HT1080 (cell line): Measurements from ENCODE around the gene PARP6. TPM values are rescaled to one million over a fixed set of nuclear protein-coding genes. Genes with fewer than 3 reads are reported as not detected.

ENCODE experiments used
- DNase-seq: peaks from one replicate; pipeline ENCODE4 v3.0.0-alpha.2; 2015; ENCODE audit warnings: low read depth
- polyA plus RNA-seq, 2 experiments: library from polyadenylated mRNA; depleted of rRNA; stranded (reverse); fragments of >200 nt; gene quantifications; 2 replicates each; pipeline ENCODE4 v1.2.3, GENCODE V29; 2015
- total RNA-seq: library from RNA; depleted of rRNA; stranded (reverse); fragments of >200 nt; shearing (Covaris generic); gene quantifications from 2 replicates; pipeline ENCODE4 v1.2.3, GENCODE V29; 2014; rRNA removed

Gene PARP6, protein sequence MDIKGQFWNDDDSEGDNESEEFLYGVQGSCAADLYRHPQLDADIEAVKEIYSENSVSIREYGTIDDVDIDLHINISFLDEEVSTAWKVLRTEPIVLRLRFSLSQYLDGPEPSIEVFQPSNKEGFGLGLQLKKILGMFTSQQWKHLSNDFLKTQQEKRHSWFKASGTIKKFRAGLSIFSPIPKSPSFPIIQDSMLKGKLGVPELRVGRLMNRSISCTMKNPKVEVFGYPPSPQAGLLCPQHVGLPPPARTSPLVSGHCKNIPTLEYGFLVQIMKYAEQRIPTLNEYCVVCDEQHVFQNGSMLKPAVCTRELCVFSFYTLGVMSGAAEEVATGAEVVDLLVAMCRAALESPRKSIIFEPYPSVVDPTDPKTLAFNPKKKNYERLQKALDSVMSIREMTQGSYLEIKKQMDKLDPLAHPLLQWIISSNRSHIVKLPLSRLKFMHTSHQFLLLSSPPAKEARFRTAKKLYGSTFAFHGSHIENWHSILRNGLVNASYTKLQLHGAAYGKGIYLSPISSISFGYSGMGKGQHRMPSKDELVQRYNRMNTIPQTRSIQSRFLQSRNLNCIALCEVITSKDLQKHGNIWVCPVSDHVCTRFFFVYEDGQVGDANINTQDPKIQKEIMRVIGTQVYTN
- 21.9 and 27.4 TPM in 2 replicates for total RNA-seq
- 13.7 and 17.2 TPM in 2 replicates for polyA plus RNA-seq (2015; cell fraction: cytosol; rRNA removed)
- polyA plus RNA-seq (2015; cell fraction: nucleus; rRNA removed): 102 and 116 TPM in 2 replicates

DNA sequence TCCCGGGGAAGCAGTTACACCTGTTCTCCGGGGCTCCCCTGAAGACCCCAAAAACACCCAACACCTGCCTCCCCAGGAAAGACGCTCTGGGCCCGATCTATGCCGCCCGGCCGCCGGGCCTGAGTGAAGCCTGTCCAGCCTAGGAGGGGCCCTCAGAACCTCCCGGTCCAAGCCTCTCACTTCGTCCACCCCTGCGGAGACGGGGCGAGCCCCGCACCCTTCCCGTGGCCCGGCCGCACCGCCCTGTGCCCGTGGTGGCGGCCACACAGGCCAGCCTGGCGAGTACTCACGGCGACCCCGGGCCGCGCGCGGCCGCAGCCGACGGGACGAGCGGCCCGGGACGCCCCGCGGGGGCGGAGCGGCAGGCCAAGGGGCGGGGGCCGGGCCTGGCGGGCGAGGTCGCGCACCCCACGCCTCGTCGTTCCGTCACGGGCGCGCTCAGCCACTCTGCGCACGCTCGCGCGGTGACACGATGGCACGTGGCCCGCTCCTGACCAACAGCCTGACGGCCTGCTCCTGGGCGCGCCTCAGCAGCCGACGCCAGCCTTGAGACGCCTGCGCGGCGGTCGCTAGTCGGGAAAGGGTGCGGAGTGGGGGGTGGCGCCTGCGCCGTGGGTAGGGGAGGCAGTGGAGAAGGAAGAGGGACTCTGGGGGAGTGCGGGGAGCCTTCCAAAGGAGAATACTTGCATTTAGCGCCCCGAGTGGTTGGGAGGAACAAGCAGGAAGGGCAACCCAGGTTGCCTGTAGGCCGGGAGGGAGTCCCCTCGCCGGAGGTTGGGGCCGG, at the start of gene PARP6:
Gene PARP6 (minus strand): TSS at position 342 of the 784 bp plus-strand sequence. CDS start 5,077 bp downstream, outside the sequence.
- DNase-seq: peak; percentile 98

DNA sequence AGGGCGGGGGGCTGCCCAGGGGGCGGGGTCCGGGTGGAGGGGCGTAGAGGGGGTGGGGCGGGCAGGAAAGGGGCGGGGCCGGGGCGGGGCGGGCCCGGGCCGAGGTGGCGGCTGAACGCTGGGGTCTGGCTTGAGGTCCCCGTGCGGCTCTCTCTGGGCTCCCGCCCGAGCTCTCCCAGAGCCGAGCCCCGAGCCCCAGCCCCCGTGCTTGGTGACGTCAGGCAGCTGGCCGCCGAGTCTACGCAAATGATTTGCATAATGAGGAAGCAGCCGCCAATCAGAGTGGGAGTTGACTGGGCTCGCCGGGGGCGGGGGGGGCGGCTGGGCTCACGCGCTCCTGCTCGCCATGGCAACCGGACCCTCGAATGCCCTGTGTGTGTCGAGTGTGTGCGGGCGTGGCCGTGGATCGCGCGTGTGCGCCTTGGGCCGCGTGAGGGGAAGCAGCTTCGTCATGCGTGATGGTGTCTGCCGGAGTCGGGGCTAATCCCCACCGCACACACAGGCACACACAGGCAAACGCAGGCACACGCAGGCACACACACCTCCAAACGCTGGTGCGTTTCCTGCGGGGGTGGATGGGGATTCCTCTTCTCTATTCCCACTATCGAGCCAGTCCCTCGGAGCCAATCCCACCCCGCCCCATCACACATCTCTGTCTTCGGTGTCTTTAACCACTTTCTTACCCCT, 47.8 kb upstream of the PARP6 start, which contains the start of gene CELF6:
Gene CELF6 (minus strand): TSS at position 173 of the 687 bp plus-strand sequence. CDS start 283 bp downstream, outside the sequence.
- DNase-seq: no peak

DNA sequence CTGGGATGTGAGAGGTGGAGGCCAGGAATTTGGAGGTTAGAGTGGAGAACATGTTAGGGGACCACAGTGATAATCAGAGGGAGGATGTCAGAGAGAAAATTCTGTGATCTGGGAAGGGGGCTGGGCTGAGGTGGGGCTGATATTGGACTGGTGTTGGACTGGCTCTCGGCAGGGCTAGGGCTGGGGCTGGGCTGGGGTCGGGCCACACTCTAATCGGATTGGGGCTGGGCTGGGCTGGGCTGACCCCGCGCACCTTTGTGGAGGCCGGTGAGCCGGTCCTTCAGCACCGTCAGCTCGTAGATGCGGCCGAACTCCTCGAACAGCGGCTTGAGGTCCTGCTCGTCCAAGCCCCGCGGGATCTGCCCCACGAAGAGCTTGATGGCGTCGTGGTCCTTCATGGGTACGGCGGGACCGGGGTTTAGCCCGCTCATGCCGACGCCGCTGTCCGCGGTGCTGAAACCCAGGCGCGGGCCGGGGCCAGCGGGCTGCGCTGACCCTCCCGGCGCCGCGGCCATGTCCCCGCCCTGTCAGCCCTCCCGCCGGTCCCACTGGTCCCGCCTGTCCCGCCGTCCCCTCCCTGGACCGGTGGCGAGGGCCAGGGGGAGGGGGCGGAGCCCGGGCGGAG, 47.1 kb upstream of the PARP6 start:
- DNase-seq: no peak

DNA sequence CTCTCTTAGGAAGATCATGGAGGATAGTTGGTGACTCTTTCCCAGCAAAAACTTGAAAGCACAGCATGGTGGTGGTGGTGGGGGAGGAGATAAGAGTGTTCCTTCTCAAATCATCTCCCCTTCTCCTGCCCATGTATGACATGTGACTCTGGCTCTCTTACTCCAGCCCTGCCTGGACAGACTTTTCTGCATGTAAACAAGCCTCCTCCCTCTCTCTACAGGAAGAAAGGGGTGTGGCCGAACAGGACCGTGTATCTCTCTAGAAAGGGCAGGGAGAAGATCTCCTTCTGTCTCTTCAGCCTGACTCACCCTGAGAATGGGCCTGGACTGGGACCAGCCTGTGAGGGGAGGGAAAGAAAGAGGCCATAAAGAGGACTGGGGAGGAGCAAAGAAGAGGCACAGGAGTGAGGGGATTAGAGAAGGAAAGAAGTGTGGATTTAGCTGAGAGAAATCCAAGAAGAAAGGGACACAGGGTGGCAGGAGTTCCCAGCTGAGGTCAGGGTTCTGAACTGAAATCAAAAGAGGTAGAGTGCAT, 46.1 kb upstream of the PARP6 start:
- peak; percentile 15 for DNase-seq

DNA sequence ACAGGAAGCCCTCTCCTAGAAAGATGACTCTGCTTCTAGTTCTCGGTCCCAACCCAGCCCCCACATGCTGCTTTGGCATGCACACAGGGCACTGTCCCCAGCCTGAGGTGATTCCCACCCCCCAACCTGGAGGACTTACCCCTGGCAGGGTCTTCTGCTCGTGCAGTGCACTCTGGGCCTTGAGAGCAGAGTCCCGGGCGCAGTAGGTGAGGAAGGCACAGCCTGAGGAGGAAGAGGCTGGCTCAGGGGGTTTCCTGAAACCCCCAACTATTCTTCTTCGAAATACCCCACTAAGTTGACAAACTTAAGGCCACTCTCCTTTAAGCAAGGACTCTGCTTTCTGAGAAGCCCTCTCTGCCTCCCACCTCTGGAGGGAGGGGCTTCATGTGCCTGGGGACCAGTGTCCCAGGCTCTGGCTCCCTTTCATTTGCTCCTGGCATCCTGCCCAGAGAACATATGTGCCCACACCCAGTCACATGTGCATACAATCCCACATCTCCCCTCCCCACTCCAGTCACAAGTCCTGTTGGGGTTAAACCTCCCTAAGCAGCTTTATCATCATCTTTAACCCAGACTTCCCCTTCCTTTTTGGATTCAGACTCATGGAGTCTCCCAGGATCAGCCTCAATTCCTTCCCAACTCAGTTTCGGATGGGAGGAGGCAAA, 43.5 kb upstream of the PARP6 start:
- DNase-seq: peak; percentile 13

DNA sequence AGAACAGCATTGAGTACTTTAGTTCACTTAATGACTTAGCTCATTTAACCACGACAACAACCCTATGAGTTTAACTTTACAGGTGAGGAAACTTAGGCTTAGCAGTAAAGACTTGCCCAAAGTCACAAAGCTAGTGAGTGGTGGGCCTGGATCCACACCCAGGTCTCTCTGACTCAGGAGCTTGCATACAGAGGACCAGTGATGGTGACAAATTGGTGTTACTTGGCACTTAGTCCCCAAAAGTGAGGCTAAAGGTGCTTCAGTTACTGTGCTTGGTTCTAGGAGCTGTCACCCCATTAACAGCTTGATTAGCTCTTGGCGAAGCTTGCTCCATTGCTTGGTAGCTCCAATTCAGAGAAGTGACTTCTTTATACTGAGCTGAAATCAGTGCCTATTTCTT, 41.5 kb upstream of the PARP6 start:
- DNase-seq: no peak

DNA sequence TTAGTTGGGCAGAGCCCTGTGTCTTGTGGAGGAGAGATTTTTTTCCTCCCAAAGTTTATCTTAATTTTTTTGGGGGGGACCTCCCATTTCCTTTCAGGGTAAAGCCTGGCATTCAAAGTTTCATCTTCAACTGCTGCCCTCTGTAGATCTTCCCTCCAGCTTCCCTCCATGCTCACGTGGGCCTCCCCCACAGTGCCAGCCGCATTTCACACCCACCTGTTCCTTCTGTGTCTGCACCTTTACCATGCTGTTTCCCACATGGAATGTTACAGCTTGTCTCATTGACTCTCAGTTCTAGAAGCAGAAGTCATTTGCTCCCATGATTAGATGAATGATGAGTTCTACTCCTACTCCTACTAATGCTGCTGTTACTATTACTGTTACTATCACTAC, 41.1 kb upstream of the PARP6 start:
- no peak for DNase-seq

DNA sequence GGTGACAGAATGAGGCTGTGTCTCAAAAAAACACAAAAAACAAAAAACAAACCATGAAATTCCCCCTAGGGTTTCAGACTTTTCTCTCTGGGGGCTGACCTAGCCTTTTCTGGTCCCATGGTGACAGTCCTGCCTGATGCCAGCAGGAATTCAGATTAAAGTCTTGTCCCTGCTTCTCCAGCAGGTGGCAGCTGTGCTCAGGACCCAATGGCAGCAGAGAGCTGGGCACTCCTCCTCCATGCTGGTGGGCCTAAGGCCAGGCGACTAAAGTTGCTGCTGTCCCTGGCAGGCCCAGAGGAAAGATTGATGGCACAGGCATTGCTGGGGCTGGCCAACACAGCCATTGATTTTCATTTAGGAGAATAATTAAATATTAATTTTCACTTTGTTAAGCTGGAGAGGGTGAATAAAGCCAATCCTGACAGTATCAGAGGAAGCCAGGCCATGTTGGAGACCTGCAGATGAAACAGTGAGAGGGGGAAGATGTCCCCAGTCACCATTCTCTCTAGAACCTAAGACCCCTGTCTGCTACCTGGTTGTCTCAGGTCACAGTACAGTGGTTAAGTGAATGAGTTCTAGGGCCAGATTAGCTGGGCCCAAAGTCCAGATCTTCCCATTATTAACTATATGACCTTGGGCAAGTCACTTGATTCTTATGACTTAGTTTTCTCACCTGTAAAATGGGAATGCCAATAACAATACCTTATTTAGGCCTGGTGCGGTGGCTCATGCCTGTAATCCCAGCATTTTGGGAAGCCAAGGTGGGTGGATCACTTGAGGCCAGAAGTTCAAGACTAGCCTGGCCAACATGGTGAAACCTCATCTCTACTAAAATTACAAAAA, 40.5 kb upstream of the PARP6 start:
- peak; percentile 65 for DNase-seq

DNA sequence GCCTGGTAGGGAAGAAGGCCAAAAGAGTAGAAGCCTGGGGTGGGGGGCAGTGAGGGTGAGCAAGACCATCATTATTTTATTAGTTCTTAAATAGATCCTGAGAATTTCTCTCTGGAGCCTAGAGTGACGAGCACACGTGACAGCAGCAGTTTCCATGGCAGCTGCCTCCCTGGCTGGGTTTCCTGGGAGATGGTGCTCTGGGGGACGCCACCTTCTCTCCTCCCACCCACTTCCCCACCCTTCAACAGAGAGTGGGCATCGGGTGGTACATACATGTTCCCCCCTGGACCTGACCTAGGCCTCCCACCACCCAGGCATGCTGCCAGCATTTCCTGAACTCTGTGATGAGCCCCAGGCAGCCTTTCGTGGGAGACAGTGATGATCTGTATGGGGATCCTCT, 34.7 kb upstream of the PARP6 start:
- DNase-seq: no peak

DNA sequence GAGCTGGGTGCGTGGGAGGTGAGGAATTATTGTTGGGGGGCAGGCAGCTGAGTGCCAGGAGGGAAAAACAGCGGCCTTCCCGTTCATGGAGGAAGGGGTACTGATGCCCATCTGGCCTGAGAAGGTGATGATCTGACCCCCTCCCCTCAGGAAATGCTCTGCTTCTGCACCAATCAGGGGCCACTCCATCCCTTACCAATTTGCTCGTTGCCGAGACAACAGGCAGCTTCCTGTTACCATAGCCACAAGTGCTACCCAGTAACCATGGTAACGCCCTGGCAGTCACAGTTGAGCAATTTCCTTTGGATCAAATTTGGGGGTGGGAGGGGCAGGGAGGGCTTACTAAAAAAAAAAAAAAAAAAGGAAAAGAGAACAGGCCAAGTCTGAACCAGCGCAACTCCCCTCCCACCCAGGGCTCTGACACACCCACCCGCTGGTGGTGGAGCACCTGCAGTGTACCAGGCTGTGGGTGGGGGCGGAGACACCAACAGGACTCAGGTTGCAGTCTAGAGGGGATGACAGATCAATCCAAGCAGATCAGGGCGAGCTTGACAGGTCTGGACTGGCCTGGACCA, 33.9 kb upstream of the PARP6 start:
- peak; percentile 22 for DNase-seq

DNA sequence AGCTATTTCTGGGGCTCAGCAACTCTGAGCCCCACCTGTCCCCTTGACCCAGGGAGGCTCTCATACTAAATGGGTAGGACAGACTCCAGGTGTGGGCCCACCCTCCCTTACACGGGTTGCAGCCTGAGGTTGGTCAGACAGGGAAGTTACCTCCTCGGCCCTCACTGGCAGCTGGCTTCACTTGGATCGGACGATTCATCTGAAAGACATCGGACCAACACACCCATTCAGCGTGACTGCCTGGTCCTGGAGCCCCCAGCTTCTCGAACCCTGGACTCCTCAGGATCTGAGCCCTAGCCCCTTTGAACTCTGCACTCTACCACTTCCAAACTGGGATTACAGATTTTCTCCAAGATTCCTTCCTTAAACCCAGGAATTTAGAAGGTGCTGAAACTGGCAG, 32.2 kb upstream of the PARP6 start:
- no peak for DNase-seq

DNA sequence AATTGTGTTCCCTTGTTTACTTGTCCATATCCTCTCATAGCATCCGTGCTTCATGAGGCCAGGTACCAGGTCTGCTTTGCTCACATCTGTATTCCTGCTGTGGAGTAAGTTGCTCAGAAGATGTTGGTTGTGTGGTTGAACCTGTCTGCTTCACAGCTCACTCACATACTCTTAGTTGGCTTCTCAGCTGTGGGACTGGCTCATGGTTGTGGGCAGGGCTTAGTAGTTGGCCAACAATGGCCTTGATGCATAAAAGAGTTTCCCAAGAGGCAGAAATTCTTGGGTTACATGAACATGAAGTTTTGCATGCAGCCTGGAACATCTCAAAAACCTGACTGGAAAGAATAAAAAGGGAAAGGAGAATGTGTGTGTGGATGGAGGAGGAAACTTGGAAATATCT, 30.6 kb upstream of the PARP6 start:
- no peak for DNase-seq

DNA sequence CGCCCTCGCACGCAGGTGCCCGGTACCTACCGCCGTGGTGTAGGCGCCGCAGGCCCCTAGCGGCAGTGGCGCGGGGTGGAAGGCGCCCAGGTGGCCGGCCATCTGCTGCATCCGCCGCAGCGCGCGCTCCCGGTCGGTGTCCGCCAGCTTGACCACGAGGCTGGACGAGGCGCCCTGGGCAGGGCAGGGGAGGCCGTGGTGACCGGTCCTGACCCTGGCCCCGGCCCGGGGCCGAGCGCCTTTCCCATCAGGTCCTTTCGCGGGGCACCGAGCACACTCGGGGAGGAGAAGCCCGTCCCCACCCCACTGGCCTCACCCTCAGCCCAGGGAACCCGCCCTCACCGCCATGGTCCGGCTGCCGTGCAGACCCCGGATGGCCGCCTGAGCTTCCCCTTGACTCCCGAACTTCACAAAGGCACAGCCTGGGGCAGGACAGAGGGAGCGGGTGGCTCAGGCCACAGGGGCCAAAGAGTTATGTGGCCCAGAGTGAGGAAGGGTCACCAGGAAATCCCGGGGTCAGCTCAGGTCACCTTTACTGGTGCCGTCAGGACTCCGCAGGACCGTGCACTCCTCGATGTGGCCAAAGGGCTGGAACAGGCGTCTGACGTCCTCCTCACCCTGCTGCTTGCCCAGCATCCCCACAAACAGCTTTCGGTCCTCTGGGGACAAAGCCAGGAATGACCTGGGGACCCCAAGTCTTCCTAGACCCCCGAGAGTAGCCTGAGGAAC, 17.4 kb upstream of the PARP6 start:
- DNase-seq: no peak

DNA sequence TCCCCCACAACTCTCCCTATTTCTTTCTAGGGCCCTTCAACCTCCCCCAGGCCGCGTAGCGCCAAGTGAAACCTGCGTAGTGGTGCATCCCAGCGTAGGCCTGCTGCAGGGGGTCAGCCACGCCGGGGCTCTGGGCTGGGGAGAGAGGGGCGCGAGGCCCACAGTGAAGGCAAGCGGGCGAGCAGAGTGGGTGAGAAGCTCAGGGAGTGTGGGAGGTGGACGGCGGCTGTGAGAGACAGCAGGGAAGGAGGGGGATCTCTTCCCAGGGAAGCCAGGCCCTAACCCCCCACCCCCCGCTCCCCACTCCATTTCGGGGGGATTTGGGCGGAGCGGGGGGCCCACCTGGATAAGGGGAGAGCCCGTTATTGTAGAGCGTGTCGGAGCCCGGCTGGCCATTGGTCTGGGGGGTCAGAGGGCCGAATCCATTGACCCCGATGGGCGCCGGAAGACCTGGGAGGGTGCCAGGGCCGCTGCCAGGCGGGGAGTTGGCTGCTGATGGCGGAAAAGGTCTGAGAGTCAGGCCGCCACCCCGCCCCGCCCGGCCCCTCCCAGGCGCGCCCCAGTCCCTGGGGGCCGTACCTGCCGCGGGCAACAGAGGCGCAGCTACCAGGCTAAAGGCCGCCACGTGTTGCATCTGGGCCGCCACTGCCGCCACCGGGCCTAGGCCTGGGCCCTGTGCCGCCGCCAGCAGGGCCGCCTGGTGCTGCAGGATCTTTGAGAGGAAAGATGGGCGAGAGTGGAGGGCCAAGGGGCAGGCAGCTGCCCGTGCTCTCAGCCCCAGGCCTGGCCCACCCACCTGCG, 16.6 kb upstream of the PARP6 start:
- no peak for DNase-seq

DNA sequence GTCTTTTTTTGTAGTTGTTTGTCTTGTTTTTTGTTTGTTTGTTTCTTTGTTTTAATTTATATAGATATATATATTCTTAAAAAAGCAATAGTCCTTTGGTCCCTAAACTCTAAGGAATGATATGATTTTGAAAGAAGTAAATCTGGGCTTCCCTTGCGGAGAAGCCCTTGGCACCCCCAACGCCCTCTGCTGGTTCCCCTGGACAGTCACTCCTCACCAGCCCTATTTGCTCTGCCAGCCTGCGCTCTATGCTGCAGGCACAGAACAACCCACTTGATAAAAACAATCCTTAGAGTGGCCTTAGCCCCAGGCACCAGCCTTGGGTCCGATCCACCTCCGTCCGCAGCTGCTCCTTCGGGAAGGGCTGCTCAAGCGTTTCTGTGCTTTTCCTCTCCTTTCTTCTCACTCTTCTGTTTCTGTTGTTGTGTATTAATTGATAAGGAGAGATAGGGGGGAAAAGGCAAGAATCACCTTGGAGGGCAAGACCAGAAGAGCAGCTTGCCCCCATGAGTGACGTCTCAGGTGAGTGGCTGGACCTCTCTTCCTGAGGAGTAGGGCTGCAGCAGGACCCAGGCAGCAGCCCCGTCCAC, 13.7 kb upstream of the PARP6 start:
- no peak for DNase-seq

DNA sequence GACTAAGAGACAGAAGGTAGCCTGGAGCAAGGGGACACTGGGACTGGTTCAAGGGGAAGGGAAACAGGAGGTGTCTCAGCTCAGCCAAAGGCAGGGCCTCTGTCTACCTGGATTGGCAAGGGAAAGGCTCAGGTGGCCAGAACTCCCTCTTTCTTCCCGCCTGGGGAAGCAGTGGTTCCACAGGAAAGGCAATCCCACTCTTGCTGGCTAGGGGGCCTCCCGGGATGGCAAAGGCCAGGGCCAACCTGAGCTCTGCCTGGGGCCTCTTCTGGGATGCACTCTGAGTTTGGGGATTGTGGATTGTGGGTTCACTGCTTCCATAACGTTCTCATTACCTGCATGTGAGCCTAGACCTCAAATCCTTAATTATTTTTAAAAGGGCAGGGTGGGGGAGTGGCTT, 13.0 kb upstream of the PARP6 start:
- no peak for DNase-seq

DNA sequence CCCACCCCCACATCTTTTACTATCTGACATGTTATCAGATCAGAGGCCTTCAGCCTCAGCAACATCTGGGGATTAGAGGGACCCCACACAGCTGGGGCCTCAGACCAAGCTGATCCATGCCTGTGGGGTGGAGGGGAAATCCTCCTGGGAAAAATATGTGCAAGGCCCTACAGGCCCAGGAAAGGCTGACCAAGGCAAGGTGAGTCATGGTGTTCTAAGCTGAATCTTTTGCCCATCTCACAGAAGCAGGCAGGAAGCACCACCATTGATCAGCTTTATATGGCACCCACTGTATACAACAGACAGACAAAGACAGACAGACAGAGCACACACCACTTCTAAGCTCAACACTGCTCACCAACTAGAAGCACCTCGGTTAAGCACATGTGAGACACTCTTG, 12.4 kb upstream of the PARP6 start:
- peak; percentile 71 for DNase-seq
